Endodermal cell (in vitro differentiated cells): ENCODE results near the gene MRGPRD. TPM values are rescaled to one million over a fixed set of nuclear protein-coding genes. Genes with fewer than 3 reads are reported as not detected.

ENCODE experiments used
- DNase-seq: peaks from one replicate; pipeline ENCODE4 v3.0.0-alpha.2; 2017
- H3K27ac ChIP-seq: 2 replicates; pipeline ENCODE4 v1.5.1; 2013; ENCODE audit warnings: mild to moderate bottlenecking, low read depth, low read length, moderate library complexity
- H3K27me3 ChIP-seq: 2 replicates; pipeline ENCODE4 v1.6.1; 2013; ENCODE audit warnings: mild to moderate bottlenecking, low read length, moderate library complexity; ENCODE audit not compliant: insufficient read depth, control insufficient read depth, poor library complexity, severe bottlenecking
- H3K36me3 ChIP-seq: 2 replicates; pipeline ENCODE4 v1.7.0; 2013; ENCODE audit warnings: mild to moderate bottlenecking, low read length, moderate library complexity; ENCODE audit not compliant: control insufficient read depth, insufficient read depth
- H3K4me1 ChIP-seq: one replicate; pipeline ENCODE4 v1.7.0; 2013; ENCODE audit warnings: low read length; ENCODE audit not compliant: control insufficient read depth, insufficient read depth
- H3K4me3 ChIP-seq: 2 replicates; pipeline ENCODE4 v1.5.1; 2013; ENCODE audit warnings: mild to moderate bottlenecking, low read length, moderate library complexity
- H3K9ac ChIP-seq: 2 replicates; pipeline ENCODE4 v1.6.1; 2013; ENCODE audit warnings: mild to moderate bottlenecking, low read length, moderate library complexity; ENCODE audit not compliant: poor library complexity, severe bottlenecking; ENCODE audit errors: extremely low read depth
- H3K9me3 ChIP-seq: 2 replicates; pipeline ENCODE4 v1.6.1; 2013; ENCODE audit warnings: mild to moderate bottlenecking, low read length, moderate library complexity; ENCODE audit not compliant: control insufficient read depth
- H3K27ac Mint-ChIP-seq: 2 replicates; pipeline ENCODE4 v1.8.0; 2020; ENCODE audit warnings: mixed read lengths
- H3K27me3 Mint-ChIP-seq: 2 replicates; pipeline ENCODE4 v1.8.0; 2021; ENCODE audit warnings: mild to moderate bottlenecking, mixed read lengths; ENCODE audit not compliant: insufficient read depth
- H3K36me3 Mint-ChIP-seq: 2 replicates; pipeline ENCODE4 v1.8.0; 2020; ENCODE audit warnings: low read depth, mixed read lengths
- H3K4me1 Mint-ChIP-seq: 2 replicates; pipeline ENCODE4 v1.8.0; 2020; ENCODE audit warnings: mixed read lengths
- H3K4me3 Mint-ChIP-seq: 2 replicates; pipeline ENCODE4 v1.8.0; 2020; ENCODE audit warnings: mild to moderate bottlenecking, moderate library complexity, mixed read lengths
- H3K9me3 Mint-ChIP-seq: 2 replicates; pipeline ENCODE4 v1.8.0; 2020; ENCODE audit warnings: mild to moderate bottlenecking, mixed read lengths
- WGBS, 2 experiments: methylation state at CpG; one replicate each; pipeline versions ENCODE4 v1.1.5 to v1.1.7; 2013; ENCODE audit warnings: missing lambda C conversion rate in 2 of 2, mixed read lengths in 1 of 2; ENCODE audit not compliant: insufficient coverage in 1 of 2, insufficient read length in 1 of 2; 5-methylcytosine and 5-hydroxymethylcytosine counted together
- total RNA-seq, 2 donors: library from RNA; stranded (reverse); fragmentation: NEBNext Ultra II Directional in 1 of 2; extraction: Animal tissue kit (Norgen Biotek cat#: 25700) in 1 of 2; gene quantifications; 2 replicates in 1 of 2; 3 replicates in 1 of 2; pipeline ENCODE4 v1.2.1, GENCODE V29; 2021
- TF ChIP-seq, protein P1 (sequence below): fragments of 200-600 bp; sonication (generic); conservative IDR thresholded peaks from 2 replicates; pipeline ENCODE4 v1.5.0; 2021; ENCODE audit warnings: antibody characterized with exemption, mild to moderate bottlenecking

Gene MRGPRD
- total RNA-seq, 2 donors from 2014 or later: not detected

DNA sequence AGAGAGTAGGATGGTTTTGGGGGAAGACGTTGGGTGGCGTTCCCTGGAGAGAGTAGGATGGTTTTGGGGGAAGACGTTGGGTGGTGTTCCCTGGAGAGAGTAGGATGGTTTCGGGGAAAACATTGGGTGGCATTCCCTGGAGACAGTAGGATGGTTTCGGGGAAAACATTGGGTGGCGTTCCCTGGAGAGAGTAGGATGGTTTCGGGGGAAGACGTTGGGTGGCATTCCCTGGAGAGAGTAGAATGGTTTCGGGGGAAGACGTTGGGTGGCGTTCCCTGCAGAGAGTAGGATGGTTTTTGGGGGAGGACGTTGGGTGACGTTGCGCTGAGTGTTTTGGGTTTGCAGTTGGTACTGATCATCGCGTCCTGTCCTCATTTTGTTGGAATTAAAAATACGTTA lies 48.9 kb downstream of the MRGPRD start:
- Histone ChIP-seq H3K27ac (no peak overlapping the region), H3K9ac (no peak overlapping the region), H3K36me3 (peaks cover 58% of the 10 kb centered on the region), H3K4me1 (peaks cover 5% of the 10 kb centered on the region), H3K4me3 (no peak overlapping the region), H3K9me3 (peaks cover 4% of the 10 kb centered on the region), H3K27me3 (no peaks in the 10 kb centered on the region)
- H3K4me3 Mint-ChIP-seq: no peak overlapping the region
- H3K27me3 Mint-ChIP-seq: no peaks in the 10 kb centered on the region
- WGBS, 2 experiments: 88 to 97% methylated on average over 11 to 17 of the region's 17 CpGs
- no peaks in the 10 kb centered on the region for H3K4me1 Mint-ChIP-seq
- H3K9me3 Mint-ChIP-seq: peaks cover 7% of the 10 kb centered on the region
- TF ChIP-seq, protein P1, sequence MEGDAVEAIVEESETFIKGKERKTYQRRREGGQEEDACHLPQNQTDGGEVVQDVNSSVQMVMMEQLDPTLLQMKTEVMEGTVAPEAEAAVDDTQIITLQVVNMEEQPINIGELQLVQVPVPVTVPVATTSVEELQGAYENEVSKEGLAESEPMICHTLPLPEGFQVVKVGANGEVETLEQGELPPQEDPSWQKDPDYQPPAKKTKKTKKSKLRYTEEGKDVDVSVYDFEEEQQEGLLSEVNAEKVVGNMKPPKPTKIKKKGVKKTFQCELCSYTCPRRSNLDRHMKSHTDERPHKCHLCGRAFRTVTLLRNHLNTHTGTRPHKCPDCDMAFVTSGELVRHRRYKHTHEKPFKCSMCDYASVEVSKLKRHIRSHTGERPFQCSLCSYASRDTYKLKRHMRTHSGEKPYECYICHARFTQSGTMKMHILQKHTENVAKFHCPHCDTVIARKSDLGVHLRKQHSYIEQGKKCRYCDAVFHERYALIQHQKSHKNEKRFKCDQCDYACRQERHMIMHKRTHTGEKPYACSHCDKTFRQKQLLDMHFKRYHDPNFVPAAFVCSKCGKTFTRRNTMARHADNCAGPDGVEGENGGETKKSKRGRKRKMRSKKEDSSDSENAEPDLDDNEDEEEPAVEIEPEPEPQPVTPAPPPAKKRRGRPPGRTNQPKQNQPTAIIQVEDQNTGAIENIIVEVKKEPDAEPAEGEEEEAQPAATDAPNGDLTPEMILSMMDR: no peak
- no peak for DNase-seq
- peaks cover 58% of the 10 kb centered on the region for H3K36me3 Mint-ChIP-seq
- no peak overlapping the region for H3K27ac Mint-ChIP-seq

DNA sequence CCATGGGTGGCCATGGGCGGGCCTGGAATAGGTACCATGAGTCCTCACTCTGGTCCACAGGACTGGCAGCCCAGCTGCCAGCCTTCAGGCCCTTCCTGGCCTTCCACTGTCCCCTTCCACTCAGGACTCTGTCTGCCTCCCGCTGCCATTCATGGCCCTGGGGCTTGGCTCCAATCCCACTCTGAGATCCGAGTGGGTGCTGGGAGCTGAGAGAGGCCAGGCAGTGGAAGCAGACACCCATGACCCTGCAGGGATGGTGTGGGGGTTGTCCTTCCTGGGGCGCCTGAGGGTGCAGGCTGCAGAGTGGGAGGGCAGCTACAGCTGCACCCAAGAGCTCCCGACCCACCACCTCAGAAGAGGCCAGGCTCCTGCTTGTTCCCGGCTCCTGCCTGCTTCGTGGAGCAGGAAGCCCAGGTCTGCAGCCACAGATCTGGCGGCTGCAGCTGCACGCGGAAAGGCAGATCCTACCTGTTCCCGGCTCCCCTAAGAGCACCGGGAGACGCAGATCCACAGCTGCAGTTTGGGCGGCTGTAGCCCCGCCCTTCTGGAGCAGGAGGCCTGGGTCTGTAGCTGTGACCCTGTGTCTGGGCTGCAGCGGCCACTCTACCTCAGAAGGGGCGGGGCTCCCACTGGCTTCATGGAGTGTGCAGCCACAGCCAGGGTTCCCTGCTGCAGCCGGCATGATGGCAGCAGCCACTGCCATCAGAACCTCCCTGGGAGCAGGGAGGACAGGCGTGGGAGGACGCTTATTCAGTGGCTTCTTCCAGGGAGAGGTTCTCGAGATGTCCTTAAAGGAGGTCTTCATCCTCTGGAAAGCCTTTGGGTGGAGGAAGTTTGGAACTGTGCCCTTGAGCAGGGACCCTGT lies 49.6 kb downstream of the MRGPRD start:
- H3K27ac ChIP-seq: no peak overlapping the region

More for the DNA sequence above, 49.6 kb downstream of the MRGPRD start:
- Mint-ChIP-seq H3K27ac (no peak overlapping the region), H3K9me3 (peaks cover 12% of the 10 kb centered on the region), H3K36me3 (peaks cover 61% of the 10 kb centered on the region), H3K4me1 (no peaks in the 10 kb centered on the region), H3K27me3 (no peaks in the 10 kb centered on the region), H3K4me3 (no peak overlapping the region)
- peaks cover 61% of the 10 kb centered on the region for H3K36me3 ChIP-seq
- TF ChIP-seq, protein P1: no peak
- DNase-seq: no peak
- peaks cover 5% of the 10 kb centered on the region for H3K4me1 ChIP-seq
- WGBS, 2 experiments: 91 to 93% methylated on average over 17 to 21 of the region's 21 CpGs
- no peak overlapping the region for H3K4me3 ChIP-seq
- H3K9me3 ChIP-seq: peaks cover 10% of the 10 kb centered on the region
- H3K27me3 ChIP-seq: no peaks in the 10 kb centered on the region
- H3K9ac ChIP-seq: no peak overlapping the region

Other genes with a start within 250 kb of the MRGPRD start
- gene TESMIN, start 229.5 kb downstream of the MRGPRD start, total RNA-seq: 10 to 100 TPM; 53.7 to 68.8 TPM
- gene CPT1A, start 139.1 kb downstream of the MRGPRD start, total RNA-seq: 1 to 10 TPM; 3.3 to 7.3 TPM
- gene MRPL21, start 77.2 kb downstream of the MRGPRD start, total RNA-seq: 10 to 100 TPM; 63.8 to 64.9 TPM
- gene IGHMBP2, start 77.1 kb downstream of the MRGPRD start, total RNA-seq: 10 to 100 TPM; 23.9 to 28.3 TPM
- 1 to 10 TPM; 3.7 to 4.7 TPM for gene MRGPRF, start 32.3 kb upstream of the MRGPRD start, total RNA-seq
- gene TPCN2, start 67.9 kb upstream of the MRGPRD start, total RNA-seq: 10 to 100 TPM; 20.7 to 27.9 TPM
- gene SMIM38, start 174.9 kb upstream of the MRGPRD start, total RNA-seq: under 1 TPM; 0.20 to 0.64 TPM